Tongue (tissue), 2 donors: ENCODE results near the gene UBE2M. TPM values are rescaled to one million over a fixed set of nuclear protein-coding genes. Genes with fewer than 3 reads are reported as not detected.
"Not testable (repeated sequence)": the region's sequence is repeated elsewhere in the genome, so short reads cannot be mapped to it uniquely, and the experiment has no call there.

Experiments
- DNase-seq: peaks from one replicate; pipeline ENCODE4 v3.0.0-alpha.2; 2015
- total RNA-seq: library from RNA; depleted of rRNA; stranded (reverse); fragments of >200 nt; gene quantifications from one replicate; pipeline ENCODE4 v1.2.3, GENCODE V29; 2014

Gene UBE2M
- total RNA-seq, 1 donor from 2014 or later = 37.5 TPM

- DNase-seq = not testable (repeated sequence)
Observed at GRCh38 chr19:58539169-58539559, 19.2 kb downstream of the UBE2M start.

- DNase-seq = peak; percentile 82
Observed at GRCh38 chr19:58538257-58539168, 19.9 kb downstream of the UBE2M start.

DNA sequence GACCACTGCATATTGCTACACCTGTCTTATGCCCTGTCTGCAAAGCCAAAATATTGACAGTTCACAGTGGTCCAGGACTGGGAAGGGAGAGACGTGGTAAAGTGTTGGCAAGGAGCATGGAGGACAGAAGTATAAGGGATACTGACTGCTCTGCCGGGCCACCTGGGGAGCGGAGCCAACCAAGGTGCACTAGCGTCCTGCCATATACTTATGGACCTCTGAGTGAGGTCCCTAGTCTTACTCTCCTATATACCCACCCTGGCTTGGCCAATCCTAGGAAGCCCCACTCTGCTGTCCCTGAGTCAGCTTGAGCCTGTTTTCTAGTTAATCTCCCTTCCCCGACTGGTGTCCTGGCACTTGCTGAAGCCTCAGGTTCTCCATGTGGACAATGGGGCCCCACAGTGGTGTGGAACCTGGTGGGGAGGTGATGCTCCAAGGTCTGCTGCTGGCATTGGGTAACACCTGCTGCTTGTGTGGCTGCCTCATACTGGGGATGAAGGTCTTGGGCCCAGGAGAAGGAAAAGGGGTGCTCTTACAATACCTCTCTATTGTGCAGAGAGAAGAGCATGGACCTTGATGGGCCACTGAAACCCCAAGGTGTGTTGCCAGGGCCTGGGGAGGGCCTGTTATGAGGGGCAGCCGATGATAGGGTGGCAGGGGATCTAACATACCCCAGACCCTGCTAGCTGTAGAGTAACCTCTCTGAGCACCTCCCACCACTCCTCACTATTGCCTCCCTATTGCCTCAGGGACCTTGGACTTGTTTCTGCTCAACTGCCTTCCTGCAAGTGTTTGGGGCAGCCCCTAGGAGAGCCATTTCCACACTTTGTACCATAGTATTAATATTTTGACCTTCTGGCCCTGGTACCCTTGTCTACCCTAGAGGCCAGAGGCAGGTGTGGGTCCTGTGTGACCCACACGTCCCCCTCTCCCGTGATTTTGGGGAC is 21.3 kb downstream of the UBE2M start:
- no peak for DNase-seq

DNA sequence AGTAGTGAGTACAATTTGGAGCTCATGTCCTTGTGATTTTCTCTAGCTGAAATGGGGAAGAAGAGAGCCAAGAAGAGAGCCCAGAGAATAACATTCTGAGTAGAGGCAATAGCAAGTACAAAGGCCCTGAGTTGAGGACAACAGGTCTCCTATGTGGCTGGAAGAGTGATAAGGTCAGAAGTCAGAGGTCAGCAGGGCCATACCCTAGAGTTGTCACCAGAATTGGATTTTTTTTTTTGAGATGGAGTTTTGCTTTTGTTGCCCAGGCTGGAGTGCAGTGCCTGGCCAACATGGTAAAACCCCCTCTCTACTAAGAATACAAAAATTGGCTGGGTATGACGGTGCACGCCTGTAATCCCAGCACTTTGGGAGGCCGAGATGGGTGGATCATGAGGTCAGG is 22.6 kb downstream of the UBE2M start:
- no peak for DNase-seq

DNA sequence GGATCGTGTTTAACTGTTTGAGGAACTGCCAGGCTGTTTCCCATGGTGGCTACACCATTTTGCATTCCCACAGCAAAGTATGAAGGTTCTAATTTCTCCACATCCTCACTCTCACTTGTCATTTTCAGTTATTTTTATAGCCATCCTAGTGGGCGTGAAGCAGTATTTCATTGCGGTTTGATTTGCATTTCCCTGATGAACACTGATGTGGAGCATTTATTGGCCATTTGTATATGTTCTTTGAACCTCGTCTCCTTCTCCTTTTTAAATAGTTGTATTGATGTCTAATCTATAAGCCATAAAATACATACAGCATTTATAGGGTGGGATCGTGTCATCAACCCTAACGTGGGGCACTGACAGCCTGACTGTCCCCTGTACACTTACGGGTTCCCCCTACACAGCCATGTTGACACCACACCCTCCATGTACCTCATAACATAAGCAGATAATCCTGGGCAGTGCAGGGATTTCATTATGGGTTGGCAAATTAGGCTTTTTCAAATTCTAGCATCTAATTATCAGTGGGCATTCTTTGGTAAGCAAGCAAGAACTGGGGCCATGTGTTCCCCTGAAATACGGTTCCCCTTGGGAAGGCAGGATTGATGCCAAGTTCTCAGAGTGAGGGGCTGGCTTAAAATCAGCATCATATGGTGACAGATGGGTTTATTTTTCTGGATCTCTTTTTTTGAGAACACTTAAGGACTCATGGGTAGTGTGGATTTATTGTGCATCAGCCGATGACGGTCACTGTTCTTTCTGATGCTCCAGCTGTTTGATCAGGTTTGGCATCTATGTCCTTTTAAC is 27.2 kb downstream of the UBE2M start:
- DNase-seq = no peak

DNA sequence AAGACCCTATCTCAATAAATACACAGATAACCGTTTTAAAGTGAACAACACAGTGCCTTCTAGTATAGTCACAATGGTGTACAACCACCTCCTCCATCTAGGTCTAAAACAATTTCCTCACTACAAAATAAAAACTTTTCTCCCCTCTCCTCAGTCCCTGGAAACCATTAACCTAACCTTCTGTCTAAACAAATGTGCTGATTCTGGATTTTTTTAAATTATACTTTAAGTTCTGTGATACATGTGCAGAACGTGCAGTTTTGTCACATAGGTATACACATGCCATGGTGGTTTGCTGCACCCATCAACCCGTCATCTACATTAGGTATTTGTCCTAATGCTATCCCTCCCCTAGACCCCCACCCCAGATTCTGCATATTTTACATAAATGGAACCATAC is 29.0 kb downstream of the UBE2M start:
- DNase-seq = no peak

DNA sequence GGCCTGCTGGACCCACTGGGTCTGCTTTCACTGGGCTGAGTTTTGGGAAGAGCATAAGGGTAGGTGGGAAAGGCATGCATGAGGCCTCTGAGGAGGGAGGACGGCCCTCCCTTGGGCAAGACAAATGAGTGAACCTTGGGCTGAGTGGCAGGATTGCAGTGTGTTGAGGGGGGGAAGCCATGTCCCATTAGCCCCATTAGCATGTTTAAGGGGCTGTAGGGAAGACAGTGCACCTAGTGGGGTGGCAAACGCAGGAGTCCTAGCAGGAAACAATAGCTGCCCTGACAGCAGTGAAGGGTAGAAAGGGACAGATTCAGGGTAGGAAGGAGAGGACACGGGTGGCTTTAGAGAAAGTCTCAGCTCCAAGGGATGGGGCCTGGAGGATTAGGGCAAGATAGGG is 35.7 kb downstream of the UBE2M start:
- no peak for DNase-seq

DNA sequence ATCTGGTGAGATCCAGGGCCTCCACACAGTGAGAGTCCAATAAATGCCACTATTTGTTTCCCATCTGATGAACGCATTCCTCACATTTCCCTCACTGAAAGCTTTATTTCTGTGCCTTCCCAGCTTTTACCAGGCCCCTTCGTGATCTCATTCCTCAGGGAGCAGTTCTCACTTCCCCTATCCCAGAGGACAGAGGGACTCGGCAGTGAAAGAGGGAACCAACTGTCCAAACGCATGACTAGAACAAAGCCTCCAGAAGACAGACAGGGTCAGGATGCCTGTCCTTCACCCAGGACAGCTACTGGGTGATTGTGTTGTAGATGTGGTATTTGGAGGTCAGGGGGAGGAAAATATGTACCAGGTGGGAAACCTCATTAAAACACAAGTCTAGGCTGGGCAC is 36.8 kb downstream of the UBE2M start:
- no peak for DNase-seq

DNA sequence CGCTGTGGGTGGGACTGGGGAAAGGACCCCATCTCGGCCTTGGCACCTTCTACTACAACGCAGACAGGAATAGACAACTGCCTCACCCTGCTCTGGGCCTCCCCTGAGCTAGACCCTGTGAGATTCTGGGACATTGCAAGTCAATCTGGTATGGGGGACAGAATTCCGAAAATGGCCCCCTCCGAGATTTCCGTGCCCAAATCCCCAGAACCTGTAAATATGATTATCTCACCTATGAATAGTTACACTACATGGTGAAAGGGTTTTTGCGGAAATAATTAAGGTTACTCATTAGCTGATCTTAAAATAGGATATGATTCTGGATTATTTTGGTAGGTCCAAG is 38.2 kb downstream of the UBE2M start:
- no peak for DNase-seq

- peak; percentile 97 for DNase-seq
Observed at GRCh38 chr19:58519355-58520256, 38.8 kb downstream of the UBE2M start, which contains the start of gene ZBTB45. TSS of gene ZBTB45 (minus strand) at chr19:58519810. CDS start at chr19:58517673, 2,137 bp downstream.

DNA sequence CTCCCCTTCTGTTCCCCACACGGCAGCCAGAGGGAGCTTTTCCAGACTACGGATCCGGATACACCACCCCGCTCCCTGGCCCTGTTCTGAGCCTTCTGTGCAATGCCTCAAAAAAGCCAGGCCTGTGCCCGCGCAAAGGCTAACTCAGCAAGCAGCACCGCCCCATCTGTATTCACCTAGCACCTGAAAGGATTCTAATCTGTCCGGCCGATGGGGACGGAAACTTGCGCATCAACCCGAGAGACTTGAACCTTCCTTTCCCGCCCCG is 39.4 kb downstream of the UBE2M start:
- peak; percentile 87 for DNase-seq

GRCh38 chr19:58518256-58519086 is 39.9 kb downstream of the UBE2M start:
- no peak for DNase-seq

- no peak for DNase-seq
Observed at GRCh38 chr19:58516964-58517833, 41.2 kb downstream of the UBE2M start.

DNA sequence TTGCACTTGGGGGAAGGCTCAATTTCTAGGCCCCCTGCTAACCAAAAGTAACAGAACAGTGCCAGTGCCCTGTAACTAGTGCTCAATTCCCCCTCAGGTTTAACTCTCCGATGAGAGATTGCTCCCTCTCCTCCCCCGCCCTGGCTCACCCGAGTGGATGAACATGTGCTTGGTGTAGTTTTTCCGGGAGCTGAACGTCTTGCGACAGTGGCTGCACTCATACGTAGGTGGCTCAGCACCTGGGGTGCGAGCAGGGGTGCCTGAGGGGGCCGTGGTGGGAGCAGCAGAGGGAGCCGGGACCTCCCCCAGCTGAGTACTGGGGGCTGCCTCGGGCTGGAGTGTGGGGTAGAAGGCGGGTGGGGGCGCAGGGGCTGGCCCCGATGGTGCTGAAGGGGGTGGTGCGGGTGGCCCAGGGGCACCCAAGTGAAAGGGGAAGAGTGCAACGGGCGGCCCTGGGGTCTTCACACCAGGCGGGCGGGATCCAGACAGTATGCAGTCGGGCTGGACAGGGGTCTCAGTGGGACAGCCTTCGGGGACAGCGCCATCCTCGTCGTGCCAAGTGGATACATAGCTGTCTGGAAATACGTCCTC is 42.1 kb downstream of the UBE2M start:
- DNase-seq = no peak

- no peak for DNase-seq
Observed at GRCh38 chr19:58515259-58515658, 43.2 kb downstream of the UBE2M start.

- DNase-seq = no peak
Observed at GRCh38 chr19:58514564-58515022, 43.8 kb downstream of the UBE2M start.

DNA sequence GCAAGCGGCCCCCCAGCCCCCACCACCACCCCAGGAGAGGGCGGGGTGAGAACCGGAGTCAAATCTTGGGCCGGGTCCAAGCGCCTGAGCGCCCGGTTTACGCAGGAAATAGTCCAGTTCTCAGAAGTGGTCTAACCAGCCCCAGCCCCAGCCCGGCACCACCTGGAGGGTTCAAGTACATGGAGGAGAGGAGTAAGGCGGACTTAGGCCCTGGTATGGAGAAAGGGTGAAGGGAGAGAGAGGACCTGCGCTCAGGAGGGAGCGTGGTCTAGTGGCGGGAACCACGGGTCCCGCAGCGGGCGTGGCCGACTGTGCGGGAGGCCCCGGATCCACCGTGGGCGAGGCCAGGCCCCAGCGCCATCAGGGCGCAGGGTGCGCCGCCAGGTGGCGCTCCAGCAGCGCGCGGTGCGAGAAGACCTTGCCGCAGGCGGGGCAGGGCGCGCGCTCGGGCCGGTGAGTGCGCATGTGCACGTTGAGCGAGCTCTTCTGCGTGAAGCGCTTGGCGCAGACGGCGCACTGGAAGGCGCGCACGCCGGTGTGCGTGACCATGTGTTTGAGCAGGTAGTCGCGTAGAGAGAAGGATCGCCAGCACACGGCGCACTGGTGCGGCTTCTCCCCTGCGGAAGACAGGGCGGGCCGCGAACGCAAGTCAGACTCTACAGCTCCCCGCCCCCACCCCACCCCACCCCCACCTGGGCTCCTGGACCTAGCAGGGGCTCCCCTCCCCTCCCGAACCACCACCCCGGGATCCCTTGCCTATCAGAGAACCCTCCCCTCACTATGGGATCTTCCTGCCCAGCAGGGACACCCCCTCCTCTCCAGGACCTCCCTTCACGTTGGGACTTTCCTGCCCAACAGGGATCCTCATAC is 44.5 kb downstream of the UBE2M start:
- peak; percentile 95 for DNase-seq

DNA sequence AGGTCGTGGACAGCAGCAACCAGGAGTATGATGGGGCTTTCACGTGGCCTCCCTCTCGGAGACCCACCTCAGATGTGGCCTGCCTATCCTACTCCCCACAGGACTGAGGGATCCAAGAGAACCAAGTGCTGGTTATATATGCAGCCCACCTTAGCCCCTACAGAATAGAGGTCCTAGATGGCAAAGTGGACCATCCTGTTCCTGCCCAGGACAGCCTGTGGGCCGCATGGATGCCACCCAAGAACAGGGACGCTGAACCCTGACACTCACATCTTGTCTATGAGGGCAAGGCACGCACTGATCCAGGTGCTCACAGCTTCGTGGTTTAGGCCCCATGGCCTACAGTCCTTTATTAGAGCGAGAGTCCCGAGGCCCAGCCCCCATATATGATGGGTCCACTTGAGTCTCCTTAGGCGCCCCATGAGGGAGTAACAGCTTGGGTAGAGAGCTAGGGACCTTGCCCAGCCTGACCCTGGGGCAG is 45.2 kb downstream of the UBE2M start:
- DNase-seq = no peak
